GM23338 (cell line): ENCODE results near the gene HTR7.

Experiments used
- CREB1 ChIP-seq: fragments of 250-450 bp; sonication (Bioruptor Pico); IDR thresholded peaks from 2 replicates; pipeline ENCODE4 v1.5.0; 2020; ENCODE audit warnings: low read depth, mild to moderate bottlenecking, moderate library complexity
- EZH2 ChIP-seq: fragments of 200-600 bp; sonication (generic); IDR thresholded peaks from one replicate; pipeline ENCODE4 v1.8.0; 2017; ENCODE audit warnings: antibody characterized with exemption, mild to moderate bottlenecking, low read depth; ENCODE audit not compliant: unreplicated experiment
- EZH2phosphoT487 ChIP-seq: fragments of 200-600 bp; sonication (generic); IDR thresholded peaks from one replicate; pipeline ENCODE4 v1.8.1; 2018; ENCODE audit warnings: antibody characterized with exemption; ENCODE audit not compliant: unreplicated experiment
- JUNB ChIP-seq: IDR thresholded peaks from one replicate; pipeline ENCODE4 v1.6.1; 2016; ENCODE audit warnings: antibody characterized with exemption; ENCODE audit not compliant: unreplicated experiment
- NANOG ChIP-seq: IDR thresholded peaks from 2 replicates; pipeline ENCODE4 v1.6.1; 2016; ENCODE audit warnings: antibody characterized with exemption, borderline replicate concordance
- POLR2AphosphoS5 ChIP-seq: IDR thresholded peaks from 2 replicates; pipeline ENCODE4 v1.6.1; 2016; ENCODE audit warnings: antibody characterized with exemption, low read depth
- STAT1 ChIP-seq: IDR thresholded peaks from one replicate; pipeline ENCODE4 v1.6.1; 2016; ENCODE audit warnings: antibody characterized with exemption; ENCODE audit not compliant: unreplicated experiment
- ZNF114 ChIP-seq: fragments of 250-450 bp; sonication (Bioruptor Pico); IDR thresholded peaks from 2 replicates; pipeline ENCODE4 v1.5.0; 2020; ENCODE audit warnings: mild to moderate bottlenecking, moderate library complexity
- ZNF331 ChIP-seq: fragments of 250-450 bp; sonication (Bioruptor Pico); IDR thresholded peaks from 2 replicates; pipeline ENCODE4 v1.5.0; 2020; ENCODE audit warnings: low read depth, mild to moderate bottlenecking, moderate library complexity
- TF ChIP-seq, protein P1 (sequence below), 2 experiments: fragments of 200-600 bp in 1 of 2; sonication (generic) in 1 of 2; conservative IDR thresholded peaks; 2 replicates each; pipeline versions ENCODE4 v1.5.1 to v1.6.1; 2016 to 2017; ENCODE audit warnings: antibody characterized with exemption in 2 of 2, low read depth in 2 of 2, mild to moderate bottlenecking in 2 of 2, moderate library complexity in 1 of 2
- TF ChIP-seq, protein P2 (sequence below): IDR thresholded peaks from one replicate; pipeline ENCODE4 v1.6.1; 2018; ENCODE audit warnings: antibody characterized with exemption; ENCODE audit not compliant: unreplicated experiment
- TF ChIP-seq, protein P3 (sequence below): IDR thresholded peaks from 2 replicates; pipeline ENCODE4 v1.6.1; 2016; ENCODE audit warnings: antibody characterized with exemption
- TF ChIP-seq, protein P4 (sequence below): fragments of 250-450 bp; sonication (Bioruptor Pico); IDR thresholded peaks from 2 replicates; pipeline ENCODE4 v1.5.0; 2020; ENCODE audit warnings: mild to moderate bottlenecking, moderate library complexity

DNA sequence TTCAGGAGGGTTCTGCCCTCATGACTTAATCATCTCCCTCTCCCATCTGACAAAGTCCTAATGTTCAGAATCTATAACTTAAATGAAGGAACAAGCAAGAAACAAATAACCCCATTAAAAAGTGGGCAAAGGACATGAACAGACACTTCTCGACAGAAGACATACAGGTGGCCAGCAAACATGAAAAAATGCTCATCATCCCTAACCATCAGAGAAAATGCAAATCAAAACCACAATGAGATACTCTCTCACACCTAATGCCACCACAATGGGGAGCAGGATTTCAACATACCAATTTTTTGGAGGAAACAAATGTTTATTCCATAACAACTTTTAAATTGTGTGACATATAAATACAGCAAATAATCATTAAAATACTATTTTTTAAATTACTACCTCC lies 3.0 kb upstream of the HTR7 start:
- TF ChIP-seq, protein P1, sequence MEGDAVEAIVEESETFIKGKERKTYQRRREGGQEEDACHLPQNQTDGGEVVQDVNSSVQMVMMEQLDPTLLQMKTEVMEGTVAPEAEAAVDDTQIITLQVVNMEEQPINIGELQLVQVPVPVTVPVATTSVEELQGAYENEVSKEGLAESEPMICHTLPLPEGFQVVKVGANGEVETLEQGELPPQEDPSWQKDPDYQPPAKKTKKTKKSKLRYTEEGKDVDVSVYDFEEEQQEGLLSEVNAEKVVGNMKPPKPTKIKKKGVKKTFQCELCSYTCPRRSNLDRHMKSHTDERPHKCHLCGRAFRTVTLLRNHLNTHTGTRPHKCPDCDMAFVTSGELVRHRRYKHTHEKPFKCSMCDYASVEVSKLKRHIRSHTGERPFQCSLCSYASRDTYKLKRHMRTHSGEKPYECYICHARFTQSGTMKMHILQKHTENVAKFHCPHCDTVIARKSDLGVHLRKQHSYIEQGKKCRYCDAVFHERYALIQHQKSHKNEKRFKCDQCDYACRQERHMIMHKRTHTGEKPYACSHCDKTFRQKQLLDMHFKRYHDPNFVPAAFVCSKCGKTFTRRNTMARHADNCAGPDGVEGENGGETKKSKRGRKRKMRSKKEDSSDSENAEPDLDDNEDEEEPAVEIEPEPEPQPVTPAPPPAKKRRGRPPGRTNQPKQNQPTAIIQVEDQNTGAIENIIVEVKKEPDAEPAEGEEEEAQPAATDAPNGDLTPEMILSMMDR (conservative IDR thresholded peaks at IDR 0.05; ENCODE audit: low read depth in 2 of 2) = no peak
- no peak for TF ChIP-seq POLR2AphosphoS5
- TF ChIP-seq NANOG = no peak
- no peak for TF ChIP-seq EZH2
- TF ChIP-seq CREB1 (CRISPR knock-in tag) = no peak
- no peak for TF ChIP-seq JUNB
- TF ChIP-seq EZH2phosphoT487 = no peak
- TF ChIP-seq, protein P2, sequence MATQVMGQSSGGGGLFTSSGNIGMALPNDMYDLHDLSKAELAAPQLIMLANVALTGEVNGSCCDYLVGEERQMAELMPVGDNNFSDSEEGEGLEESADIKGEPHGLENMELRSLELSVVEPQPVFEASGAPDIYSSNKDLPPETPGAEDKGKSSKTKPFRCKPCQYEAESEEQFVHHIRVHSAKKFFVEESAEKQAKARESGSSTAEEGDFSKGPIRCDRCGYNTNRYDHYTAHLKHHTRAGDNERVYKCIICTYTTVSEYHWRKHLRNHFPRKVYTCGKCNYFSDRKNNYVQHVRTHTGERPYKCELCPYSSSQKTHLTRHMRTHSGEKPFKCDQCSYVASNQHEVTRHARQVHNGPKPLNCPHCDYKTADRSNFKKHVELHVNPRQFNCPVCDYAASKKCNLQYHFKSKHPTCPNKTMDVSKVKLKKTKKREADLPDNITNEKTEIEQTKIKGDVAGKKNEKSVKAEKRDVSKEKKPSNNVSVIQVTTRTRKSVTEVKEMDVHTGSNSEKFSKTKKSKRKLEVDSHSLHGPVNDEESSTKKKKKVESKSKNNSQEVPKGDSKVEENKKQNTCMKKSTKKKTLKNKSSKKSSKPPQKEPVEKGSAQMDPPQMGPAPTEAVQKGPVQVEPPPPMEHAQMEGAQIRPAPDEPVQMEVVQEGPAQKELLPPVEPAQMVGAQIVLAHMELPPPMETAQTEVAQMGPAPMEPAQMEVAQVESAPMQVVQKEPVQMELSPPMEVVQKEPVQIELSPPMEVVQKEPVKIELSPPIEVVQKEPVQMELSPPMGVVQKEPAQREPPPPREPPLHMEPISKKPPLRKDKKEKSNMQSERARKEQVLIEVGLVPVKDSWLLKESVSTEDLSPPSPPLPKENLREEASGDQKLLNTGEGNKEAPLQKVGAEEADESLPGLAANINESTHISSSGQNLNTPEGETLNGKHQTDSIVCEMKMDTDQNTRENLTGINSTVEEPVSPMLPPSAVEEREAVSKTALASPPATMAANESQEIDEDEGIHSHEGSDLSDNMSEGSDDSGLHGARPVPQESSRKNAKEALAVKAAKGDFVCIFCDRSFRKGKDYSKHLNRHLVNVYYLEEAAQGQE = no peak
- TF ChIP-seq ZNF331 (CRISPR knock-in tag) = no peak
- no peak for TF ChIP-seq STAT1
- TF ChIP-seq, protein P3, sequence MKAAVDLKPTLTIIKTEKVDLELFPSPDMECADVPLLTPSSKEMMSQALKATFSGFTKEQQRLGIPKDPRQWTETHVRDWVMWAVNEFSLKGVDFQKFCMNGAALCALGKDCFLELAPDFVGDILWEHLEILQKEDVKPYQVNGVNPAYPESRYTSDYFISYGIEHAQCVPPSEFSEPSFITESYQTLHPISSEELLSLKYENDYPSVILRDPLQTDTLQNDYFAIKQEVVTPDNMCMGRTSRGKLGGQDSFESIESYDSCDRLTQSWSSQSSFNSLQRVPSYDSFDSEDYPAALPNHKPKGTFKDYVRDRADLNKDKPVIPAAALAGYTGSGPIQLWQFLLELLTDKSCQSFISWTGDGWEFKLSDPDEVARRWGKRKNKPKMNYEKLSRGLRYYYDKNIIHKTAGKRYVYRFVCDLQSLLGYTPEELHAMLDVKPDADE = no peak
- no peak for TF ChIP-seq ZNF114 (CRISPR knock-in tag)
- TF ChIP-seq, protein P4, sequence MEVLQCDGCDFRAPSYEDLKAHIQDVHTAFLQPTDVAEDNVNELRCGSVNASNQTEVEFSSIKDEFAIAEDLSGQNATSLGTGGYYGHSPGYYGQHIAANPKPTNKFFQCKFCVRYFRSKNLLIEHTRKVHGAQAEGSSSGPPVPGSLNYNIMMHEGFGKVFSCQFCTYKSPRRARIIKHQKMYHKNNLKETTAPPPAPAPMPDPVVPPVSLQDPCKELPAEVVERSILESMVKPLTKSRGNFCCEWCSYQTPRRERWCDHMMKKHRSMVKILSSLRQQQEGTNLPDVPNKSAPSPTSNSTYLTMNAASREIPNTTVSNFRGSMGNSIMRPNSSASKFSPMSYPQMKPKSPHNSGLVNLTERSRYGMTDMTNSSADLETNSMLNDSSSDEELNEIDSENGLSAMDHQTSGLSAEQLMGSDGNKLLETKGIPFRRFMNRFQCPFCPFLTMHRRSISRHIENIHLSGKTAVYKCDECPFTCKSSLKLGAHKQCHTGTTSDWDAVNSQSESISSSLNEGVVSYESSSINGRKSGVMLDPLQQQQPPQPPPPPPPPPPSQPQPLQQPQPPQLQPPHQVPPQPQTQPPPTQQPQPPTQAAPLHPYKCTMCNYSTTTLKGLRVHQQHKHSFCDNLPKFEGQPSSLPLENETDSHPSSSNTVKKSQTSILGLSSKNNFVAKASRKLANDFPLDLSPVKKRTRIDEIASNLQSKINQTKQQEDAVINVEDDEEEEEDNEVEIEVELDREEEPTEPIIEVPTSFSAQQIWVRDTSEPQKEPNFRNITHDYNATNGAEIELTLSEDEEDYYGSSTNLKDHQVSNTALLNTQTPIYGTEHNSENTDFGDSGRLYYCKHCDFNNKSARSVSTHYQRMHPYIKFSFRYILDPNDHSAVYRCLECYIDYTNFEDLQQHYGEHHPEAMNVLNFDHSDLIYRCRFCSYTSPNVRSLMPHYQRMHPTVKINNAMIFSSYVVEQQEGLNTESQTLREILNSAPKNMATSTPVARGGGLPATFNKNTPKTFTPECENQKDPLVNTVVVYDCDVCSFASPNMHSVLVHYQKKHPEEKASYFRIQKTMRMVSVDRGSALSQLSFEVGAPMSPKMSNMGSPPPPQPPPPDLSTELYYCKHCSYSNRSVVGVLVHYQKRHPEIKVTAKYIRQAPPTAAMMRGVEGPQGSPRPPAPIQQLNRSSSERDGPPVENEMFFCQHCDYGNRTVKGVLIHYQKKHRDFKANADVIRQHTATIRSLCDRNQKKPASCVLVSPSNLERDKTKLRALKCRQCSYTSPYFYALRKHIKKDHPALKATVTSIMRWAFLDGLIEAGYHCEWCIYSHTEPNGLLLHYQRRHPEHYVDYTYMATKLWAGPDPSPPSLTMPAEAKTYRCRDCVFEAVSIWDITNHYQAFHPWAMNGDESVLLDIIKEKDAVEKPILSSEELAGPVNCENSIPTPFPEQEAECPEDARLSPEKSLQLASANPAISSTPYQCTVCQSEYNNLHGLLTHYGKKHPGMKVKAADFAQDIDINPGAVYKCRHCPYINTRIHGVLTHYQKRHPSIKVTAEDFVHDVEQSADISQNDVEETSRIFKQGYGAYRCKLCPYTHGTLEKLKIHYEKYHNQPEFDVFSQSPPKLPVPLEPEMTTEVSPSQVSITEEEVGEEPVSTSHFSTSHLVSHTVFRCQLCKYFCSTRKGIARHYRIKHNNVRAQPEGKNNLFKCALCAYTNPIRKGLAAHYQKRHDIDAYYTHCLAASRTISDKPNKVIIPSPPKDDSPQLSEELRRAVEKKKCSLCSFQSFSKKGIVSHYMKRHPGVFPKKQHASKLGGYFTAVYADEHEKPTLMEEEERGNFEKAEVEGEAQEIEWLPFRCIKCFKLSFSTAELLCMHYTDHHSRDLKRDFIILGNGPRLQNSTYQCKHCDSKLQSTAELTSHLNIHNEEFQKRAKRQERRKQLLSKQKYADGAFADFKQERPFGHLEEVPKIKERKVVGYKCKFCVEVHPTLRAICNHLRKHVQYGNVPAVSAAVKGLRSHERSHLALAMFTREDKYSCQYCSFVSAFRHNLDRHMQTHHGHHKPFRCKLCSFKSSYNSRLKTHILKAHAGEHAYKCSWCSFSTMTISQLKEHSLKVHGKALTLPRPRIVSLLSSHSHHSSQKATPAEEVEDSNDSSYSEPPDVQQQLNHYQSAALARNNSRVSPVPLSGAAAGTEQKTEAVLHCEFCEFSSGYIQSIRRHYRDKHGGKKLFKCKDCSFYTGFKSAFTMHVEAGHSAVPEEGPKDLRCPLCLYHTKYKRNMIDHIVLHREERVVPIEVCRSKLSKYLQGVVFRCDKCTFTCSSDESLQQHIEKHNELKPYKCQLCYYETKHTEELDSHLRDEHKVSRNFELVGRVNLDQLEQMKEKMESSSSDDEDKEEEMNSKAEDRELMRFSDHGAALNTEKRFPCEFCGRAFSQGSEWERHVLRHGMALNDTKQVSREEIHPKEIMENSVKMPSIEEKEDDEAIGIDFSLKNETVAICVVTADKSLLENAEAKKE (CRISPR knock-in tag) = no peak
